Activated T-helper 1 cell treated with Interleukin-2 at 50 U/mL for 16 hours (primary cell): Measurements from ENCODE around the gene OR8G1.
"Not testable (repeated sequence)": the region's sequence is repeated elsewhere in the genome, so short reads cannot be mapped to it uniquely, and the experiment has no call there.

Experiments
- DNase-seq: peaks from one replicate; pipeline ENCODE4 v3.0.0-alpha.2; 2020; ENCODE audit warnings: low read depth

The OR8G1 gene

GRCh38 chr11:124240621-124241397 is at the start of gene OR8G1:
Gene OR8G1 (plus strand): TSS chr11:124241095. CDS start chr11:124249676, 8,581 bp downstream.
- DNase-seq, result no peak

GRCh38 chr11:124193221-124194010 is 47.5 kb upstream of the OR8G1 start:
- no peak for DNase-seq

- DNase-seq, result no peak
Measured at GRCh38 chr11:124194293-124195188, 46.4 kb upstream of the OR8G1 start.

- no peak for DNase-seq
Measured at GRCh38 chr11:124195189-124195734, 45.6 kb upstream of the OR8G1 start.

- no peak for DNase-seq
Measured at GRCh38 chr11:124197999-124198398, 42.9 kb upstream of the OR8G1 start.

GRCh38 chr11:124198897-124199296 is 42.0 kb upstream of the OR8G1 start:
- no peak for DNase-seq

- DNase-seq, result no peak
Measured at GRCh38 chr11:124199702-124200101, 41.2 kb upstream of the OR8G1 start.

- no peak for DNase-seq
Measured at GRCh38 chr11:124200671-124201070, 40.2 kb upstream of the OR8G1 start.

GRCh38 chr11:124202951-124203350 is 37.9 kb upstream of the OR8G1 start:
- no peak for DNase-seq

GRCh38 chr11:124204008-124204407 is 36.9 kb upstream of the OR8G1 start:
- no peak for DNase-seq

GRCh38 chr11:124207102-124207792 is 33.6 kb upstream of the OR8G1 start:
- DNase-seq, result no peak

- DNase-seq, result no peak
Measured at GRCh38 chr11:124209824-124210357, 31.0 kb upstream of the OR8G1 start.

- no peak for DNase-seq
Measured at GRCh38 chr11:124210421-124210820, 30.5 kb upstream of the OR8G1 start.

GRCh38 chr11:124211321-124211720 is 29.6 kb upstream of the OR8G1 start:
- no peak for DNase-seq

- no peak for DNase-seq
Measured at GRCh38 chr11:124214027-124214426, 26.9 kb upstream of the OR8G1 start.

- DNase-seq, result no peak
Measured at GRCh38 chr11:124219126-124219525, 21.8 kb upstream of the OR8G1 start.

GRCh38 chr11:124222407-124222806 is 18.5 kb upstream of the OR8G1 start:
- DNase-seq, result no peak

GRCh38 chr11:124224618-124225423 is 16.1 kb upstream of the OR8G1 start:
- not testable (repeated sequence) for DNase-seq

GRCh38 chr11:124225471-124225870 is 15.4 kb upstream of the OR8G1 start:
- no peak for DNase-seq

- no peak for DNase-seq
Measured at GRCh38 chr11:124233376-124233775, 7.5 kb upstream of the OR8G1 start.
